Stimulated activated CD8-positive, alpha-beta memory T cell treated with anti-CD3 and anti-CD28 coated beads, Interleukin-4, amount 100 ng/mL, for 48 hours (primary cell): Measurements from ENCODE around the gene CFAP221.
A peak's percentile ranks its signal among the peaks of the same experiment; 100 is the strongest.

Experiments used
- DNase-seq: peaks from one replicate; pipeline ENCODE4 v3.0.0-alpha.2; 2020

Gene CFAP221

DNA sequence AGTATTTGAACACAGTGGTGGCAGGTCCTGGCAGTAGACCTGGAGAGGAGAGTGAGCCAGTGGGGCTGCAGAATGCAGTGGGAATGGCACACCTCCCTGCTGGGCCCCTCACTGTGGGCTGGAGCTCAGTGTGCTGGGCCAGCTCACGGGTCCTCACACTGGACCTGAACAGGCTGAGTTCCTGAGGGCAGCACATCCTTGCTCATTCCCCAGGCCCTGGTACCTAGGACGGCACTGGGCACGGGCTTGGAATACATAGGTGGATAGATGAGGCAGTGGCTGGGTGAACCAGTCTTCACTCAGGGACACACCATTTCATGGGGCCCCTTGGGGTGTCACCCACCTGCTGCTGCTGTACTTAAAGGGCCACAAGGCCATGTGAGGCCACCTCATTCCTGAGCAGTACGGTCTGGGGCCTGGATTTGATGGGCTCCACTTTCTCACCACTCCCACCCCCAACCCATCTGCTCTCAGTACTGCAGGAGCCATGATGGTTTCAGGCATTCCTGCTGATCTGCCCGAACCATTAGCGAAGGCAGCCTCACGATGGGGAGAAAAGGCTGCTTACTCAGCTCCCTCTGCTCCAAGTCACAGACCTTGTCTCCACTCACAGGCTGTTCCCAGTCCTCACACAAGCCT is 138.9 kb downstream of the CFAP221 start:
- DNase-seq = no peak

- no peak for DNase-seq
Observed at GRCh38 chr2:119683713-119684443, 139.6 kb downstream of the CFAP221 start.

DNA sequence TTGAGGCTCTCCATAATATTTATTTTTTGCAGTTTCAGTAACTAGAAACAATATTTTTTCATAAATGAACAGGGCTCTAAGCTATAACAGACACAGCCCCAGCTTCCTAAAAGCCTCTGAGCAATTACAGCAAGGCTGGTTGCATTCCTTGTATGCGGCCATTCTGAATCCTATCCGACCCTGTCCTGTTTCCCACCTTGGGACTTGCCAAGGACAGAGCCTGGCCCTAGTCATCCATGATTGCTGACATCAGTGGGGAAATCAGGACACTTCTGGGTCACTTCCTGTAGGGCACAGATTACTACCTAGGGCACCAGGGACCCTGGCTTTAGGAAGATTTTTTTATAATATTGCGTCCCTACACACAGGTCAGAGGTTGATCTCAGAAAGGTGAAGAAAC is 140.3 kb downstream of the CFAP221 start:
- DNase-seq = no peak

GRCh38 chr2:119688616-119689015 is 144.4 kb downstream of the CFAP221 start:
- DNase-seq = no peak

DNA sequence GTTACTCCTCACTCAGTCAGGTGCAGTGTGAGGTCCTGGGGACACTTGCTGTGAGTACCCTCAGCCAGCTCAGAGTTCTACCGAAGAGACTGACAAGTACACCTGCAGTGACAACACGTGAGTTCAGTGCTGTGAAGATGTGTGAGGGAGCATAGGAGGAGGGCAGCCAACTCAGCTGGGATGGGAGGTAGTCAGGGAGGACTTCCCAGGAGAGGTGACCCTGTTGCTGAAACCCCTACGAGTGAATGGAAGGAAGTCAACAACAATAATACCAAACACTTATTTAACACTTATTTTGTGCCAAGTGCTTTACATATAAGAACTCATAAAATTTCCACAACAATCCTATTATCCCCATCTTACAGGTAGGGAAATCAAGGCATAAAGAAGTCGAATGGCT is 145.0 kb downstream of the CFAP221 start:
- no peak for DNase-seq

- DNase-seq = no peak
Observed at GRCh38 chr2:119691189-119691588, 146.9 kb downstream of the CFAP221 start.

DNA sequence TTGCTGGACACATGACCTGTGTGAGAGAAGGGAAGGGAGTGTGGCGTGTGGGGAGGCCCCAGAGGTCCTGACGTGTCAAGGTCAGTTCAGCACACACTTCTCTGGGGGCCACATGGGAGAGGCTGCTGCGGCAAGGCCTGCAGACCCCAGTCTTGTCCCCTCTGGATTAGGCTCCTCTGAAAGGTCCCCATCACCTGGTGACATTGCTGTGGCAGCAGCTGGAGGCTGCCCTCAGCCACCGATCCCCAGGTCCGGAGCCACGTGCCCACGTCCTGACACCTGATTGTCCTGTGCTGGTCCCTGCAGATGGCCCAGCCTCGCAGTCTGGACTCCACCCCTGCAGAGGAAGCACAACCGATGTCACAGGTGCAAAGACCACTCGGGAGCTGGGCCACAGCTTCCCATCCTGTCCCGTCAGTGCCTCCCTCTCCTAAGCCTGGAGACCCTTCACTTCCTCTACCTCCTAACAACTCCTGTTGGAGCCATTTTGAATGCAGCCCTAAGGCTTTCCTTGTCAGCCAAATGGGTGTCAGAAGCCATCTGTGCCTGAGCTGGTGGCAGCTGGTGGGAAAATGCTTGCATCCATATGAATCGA is 147.5 kb downstream of the CFAP221 start:
- DNase-seq = no peak

DNA sequence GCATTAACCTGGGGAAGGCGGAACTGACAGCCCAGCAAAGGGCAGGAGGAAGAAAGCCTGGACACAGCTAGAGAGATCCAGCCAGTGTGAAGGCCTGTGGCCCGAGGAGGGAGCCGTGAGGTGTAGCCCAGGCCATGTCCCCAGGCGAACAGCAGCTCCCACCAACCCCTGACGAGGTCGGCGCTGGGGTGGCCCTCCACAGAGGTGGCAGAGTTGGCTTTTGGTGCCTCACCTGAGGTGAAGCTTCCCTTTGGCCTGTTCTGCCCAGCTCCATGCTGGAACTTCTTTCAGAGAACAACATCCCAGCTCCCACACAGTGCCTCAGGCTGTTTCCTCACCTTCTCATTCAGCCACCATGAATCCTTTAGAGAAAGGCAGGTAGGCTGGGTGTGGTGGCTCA is 148.1 kb downstream of the CFAP221 start:
- DNase-seq = no peak

- DNase-seq = no peak
Observed at GRCh38 chr2:119692954-119693353, 148.7 kb downstream of the CFAP221 start.

- no peak for DNase-seq
Observed at GRCh38 chr2:119693567-119693966, 149.3 kb downstream of the CFAP221 start.

DNA sequence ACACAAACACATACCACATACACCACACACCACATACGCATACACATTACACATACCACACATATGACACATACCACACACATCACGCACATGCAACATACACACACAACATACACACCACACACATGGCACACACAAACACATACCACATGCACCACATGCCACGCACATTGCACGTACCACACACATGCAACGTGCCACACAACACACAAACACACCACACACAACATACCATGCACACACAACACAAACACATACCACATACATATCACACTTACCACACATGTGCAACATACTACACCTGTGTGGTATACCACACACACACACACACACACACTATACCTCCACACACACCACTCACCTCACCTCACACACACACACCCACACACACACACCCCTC is 149.7 kb downstream of the CFAP221 start:
- no peak for DNase-seq

GRCh38 chr2:119694470-119694844 is 150.2 kb downstream of the CFAP221 start:
- DNase-seq = no peak

DNA sequence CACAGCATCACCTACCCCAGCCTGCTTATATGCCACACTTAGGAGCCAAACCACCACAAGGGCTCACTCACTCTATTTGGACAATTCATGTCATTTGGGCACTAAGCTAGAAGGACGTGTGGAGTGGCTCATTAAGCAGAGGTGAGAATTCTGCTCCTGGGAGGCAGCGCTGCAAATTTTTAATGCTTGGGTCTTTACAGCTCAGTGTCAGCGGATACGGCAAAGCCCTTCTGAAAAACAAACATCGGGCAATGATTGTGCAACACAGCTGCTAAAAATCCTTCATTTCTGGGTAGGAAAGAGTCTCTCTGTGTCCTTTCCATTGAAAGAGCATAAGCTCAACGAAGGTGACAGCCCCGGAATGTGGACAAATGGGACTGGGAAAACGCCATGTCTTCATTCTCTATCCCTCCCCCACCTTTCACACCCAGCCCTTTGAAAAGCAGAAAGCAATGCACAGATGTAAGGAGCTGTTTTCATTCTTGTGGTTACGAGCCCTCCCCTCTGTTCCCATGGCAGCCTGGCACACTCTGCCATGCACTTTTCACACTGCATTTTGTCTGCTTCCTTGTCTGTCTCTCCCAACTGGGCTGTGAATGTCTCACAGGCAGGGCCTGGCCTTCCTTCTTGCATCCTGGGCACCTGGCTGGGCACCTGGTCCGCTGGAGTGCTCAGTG is 150.7 kb downstream of the CFAP221 start:
- DNase-seq = no peak

DNA sequence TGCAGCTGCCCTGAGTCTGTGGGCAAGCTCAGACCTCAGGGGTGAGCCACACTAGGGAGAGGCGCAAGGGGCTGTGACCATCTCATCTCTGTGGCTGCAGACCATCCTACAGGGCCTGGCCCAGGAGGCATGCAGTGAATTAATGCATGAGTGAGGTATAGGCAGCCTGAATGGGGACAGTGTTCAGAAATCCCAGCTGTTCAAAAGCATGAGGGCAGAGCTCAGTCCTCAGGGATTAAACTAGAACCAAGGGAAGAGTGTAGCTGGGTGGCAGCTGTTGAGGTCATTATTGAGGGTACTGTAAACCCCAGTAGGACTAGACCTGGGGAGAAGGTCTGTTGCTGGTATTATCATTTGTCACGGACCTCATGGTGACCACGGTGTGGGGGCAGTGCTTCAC is 151.8 kb downstream of the CFAP221 start:
- no peak for DNase-seq

DNA sequence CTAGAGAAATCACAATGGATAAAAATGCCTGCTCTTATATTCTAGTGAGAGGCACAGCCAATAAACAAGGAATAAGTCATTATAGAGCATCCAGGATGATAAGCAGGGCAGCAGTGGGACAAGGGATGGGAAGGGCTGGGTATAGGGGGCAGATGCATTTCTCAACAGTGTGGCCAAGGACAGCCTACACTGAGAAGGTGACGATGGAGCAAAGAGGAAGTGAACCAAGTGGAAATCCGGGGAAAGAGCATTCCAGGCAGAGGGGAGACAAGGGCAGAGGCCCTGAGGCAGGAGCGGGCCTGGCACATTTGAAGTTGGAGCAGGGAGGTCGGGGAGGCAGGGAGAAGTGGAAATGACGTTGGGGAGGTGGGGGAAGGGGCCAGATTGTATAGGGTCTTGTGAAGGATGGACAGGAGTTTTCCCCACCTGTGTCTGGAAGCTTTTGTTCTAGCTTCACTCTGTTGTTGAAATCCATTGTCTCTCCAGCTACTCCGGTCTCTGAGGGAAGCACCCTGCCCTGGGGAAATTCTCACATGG is 152.3 kb downstream of the CFAP221 start:
- DNase-seq = no peak

- no peak for DNase-seq
Observed at GRCh38 chr2:119697290-119698020, 153.2 kb downstream of the CFAP221 start.

DNA sequence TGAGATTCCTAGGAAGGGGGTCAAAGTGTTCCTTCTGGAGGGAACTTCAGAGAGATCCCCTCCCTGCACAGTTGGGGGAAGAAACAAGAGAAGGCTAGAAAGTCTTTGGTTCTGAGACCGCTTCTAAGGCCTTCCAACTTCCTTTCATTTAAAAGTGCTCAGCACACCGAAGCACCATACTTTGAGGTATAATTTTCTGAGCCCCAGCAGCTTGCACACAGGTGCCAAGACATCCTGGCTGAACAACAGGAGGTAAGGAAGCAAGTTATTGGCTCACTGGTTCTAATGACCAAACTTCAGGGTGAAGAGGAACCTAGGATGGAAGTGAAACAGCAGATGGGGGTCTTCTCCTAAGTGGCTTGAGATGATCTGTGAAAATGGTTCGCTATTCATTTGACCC is 154.0 kb downstream of the CFAP221 start:
- no peak for DNase-seq

DNA sequence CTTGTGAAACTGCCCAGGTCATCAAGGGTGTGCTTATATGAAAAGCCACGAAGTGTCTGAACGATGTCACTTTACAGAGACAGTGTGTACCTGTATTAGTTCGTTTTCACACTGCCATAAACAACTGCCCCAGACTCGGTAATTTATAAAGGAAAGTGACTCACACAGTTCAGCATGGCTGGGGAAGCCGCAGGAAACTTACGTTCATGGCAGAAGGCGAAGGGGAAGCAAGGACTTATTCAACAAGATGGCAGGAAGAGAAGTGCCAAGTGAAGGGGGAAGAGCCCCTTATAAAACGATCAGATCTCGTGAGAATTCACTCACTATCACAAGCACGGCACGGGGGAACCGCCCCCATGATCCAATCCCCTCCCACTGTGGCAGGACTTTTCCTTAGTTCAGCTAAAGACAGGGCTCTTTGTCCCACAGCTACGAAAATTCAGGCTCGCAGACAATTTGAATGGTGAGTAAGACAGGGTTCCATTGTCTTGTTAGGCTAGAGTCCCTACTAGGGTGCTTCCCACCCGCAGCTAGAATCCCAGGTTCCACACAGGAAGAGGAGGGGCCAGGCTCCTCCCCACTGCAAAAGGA is 154.9 kb downstream of the CFAP221 start:
- DNase-seq = no peak

DNA sequence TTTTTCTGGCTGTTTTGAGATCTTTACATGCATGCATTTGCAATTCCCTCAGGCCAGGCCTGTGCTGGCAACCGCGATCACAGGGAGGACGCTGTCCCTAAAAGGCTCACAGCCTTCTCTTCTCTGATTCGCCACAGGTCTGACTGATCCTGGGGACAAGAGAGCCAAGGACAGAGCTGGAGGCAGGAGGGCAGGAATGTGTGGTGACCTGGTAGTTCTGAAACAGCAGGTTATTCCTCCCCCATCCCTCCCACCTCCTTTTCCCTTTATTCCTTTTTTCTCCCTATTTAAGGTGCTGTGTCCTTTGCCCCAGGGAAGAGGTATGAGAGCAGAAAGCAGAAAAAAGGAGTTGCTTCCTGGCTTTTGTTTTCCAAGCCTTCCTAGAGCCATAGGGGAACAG is 156.6 kb downstream of the CFAP221 start:
- DNase-seq = no peak

DNA sequence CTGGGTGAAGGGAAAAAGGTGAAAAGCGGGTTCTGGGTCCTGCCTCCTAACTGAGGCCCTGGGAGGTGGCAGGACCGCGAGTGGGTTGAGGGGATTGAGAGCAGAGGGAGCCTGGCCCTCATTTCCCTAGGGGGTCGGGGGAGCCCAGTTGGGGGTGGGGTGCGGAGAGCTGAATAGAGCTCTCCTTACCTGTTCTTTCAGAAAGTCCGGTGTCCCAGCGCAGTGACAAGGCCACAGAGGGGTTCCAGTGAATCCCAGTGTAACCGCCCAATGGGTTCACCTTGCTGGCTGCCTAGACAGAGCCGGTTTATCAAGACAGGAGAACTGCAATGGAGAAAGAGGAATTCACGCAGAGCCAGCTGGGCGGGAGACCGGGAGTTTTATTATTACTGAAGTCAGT is 157.1 kb downstream of the CFAP221 start:
- DNase-seq = no peak

GRCh38 chr2:119702203-119702917 is 158.1 kb downstream of the CFAP221 start:
- no peak for DNase-seq

- DNase-seq = peak; percentile 82
Observed at GRCh38 chr2:119702918-119703401, 158.7 kb downstream of the CFAP221 start.
